Mammary epithelial cell (primary cell): Measurements from ENCODE around the gene BNIP3.

ENCODE experiments used
- EZH2 ChIP-seq: IDR thresholded peaks from 2 replicates; pipeline ENCODE4 v1.6.1; 2012; ENCODE audit warnings: low read length, inconsistent platforms, borderline replicate concordance
- TF ChIP-seq, protein P1 (sequence below), 2 donors: IDR thresholded peaks in 1 of 2; conservative IDR thresholded peaks in 1 of 2; 2 replicates each; pipeline ENCODE4 v1.5.1; 2011 to 2012; ENCODE audit warnings: inconsistent platforms in 2 of 2, low read length in 2 of 2, mild to moderate bottlenecking in 2 of 2, control low read depth in 1 of 2, low read depth in 1 of 2; ENCODE audit not compliant: insufficient read depth in 1 of 2; ENCODE audit errors: extremely low read depth in 1 of 2

- TF ChIP-seq, protein P1, sequence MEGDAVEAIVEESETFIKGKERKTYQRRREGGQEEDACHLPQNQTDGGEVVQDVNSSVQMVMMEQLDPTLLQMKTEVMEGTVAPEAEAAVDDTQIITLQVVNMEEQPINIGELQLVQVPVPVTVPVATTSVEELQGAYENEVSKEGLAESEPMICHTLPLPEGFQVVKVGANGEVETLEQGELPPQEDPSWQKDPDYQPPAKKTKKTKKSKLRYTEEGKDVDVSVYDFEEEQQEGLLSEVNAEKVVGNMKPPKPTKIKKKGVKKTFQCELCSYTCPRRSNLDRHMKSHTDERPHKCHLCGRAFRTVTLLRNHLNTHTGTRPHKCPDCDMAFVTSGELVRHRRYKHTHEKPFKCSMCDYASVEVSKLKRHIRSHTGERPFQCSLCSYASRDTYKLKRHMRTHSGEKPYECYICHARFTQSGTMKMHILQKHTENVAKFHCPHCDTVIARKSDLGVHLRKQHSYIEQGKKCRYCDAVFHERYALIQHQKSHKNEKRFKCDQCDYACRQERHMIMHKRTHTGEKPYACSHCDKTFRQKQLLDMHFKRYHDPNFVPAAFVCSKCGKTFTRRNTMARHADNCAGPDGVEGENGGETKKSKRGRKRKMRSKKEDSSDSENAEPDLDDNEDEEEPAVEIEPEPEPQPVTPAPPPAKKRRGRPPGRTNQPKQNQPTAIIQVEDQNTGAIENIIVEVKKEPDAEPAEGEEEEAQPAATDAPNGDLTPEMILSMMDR (conservative IDR thresholded peaks at IDR 0.05 in 1 of 2, IDR thresholded peaks at IDR 0.05 in 1 of 2; ENCODE audit: extremely low read depth in 1 of 2, insufficient read depth in 1 of 2, low read depth in 1 of 2, low read length in 2 of 2) = no peak
- TF ChIP-seq EZH2 = no peak
Observed at GRCh38 chr10:131970946-131971345, 10.8 kb downstream of the BNIP3 start.
